OCI-LY1 (cell line): ENCODE measurements around the gene KIAA1755.

Experiments used
- H2AFZ ChIP-seq: fragments of 200-600 bp; sonication (generic), shearing (Covaris generic); 2 replicates; pipeline ENCODE4 v1.6.0; 2014; ENCODE audit warnings: antibody characterized with exemption, mild to moderate bottlenecking, low read length
- H3F3A ChIP-seq: fragments of 200-600 bp; sonication (generic), shearing (Covaris generic); 2 replicates; pipeline ENCODE4 v1.6.0; 2014; ENCODE audit warnings: mild to moderate bottlenecking, antibody characterized with exemption, low read length, moderate library complexity; ENCODE audit not compliant: insufficient read depth
- H3K27ac ChIP-seq: fragments of 200-600 bp; sonication (generic); 2 replicates; pipeline ENCODE4 v1.5.1; 2014; ENCODE audit warnings: low read length, mixed run types, mild to moderate bottlenecking, low read depth; ENCODE audit not compliant: poor library complexity, severe bottlenecking
- H3K27me3 ChIP-seq: fragments of 200-600 bp; sonication (generic); 2 replicates; pipeline ENCODE4 v1.6.0; 2014; ENCODE audit warnings: antibody characterized with exemption, mild to moderate bottlenecking, low read length, moderate library complexity; ENCODE audit not compliant: insufficient read depth
- H3K36me3 ChIP-seq: fragments of 200-600 bp; sonication (generic); 2 replicates; pipeline ENCODE4 v1.6.1; 2014; ENCODE audit warnings: mild to moderate bottlenecking, antibody characterized with exemption, low read length, moderate library complexity, mixed read lengths; ENCODE audit not compliant: insufficient read depth
- H3K4me1 ChIP-seq: fragments of 200-600 bp; sonication (generic); 2 replicates; pipeline ENCODE4 v1.5.1; 2014; ENCODE audit warnings: mild to moderate bottlenecking, low read length, moderate library complexity; ENCODE audit not compliant: insufficient read depth, severe bottlenecking
- H3K4me2 ChIP-seq: fragments of 200-600 bp; sonication (generic), shearing (Covaris generic); 2 replicates; pipeline ENCODE4 v1.6.1; 2014; ENCODE audit warnings: low read length
- H3K4me3 ChIP-seq: fragments of 200-600 bp; sonication (generic); 2 replicates; pipeline ENCODE4 v1.5.1; 2014; ENCODE audit warnings: low read length, low read depth, mild to moderate bottlenecking, mixed read lengths; ENCODE audit not compliant: poor library complexity, severe bottlenecking
- H3K79me2 ChIP-seq: fragments of 200-600 bp; shearing (Covaris generic); 2 replicates; pipeline ENCODE4 v1.6.1; 2016; ENCODE audit warnings: mixed run types, low read length, mixed read lengths; ENCODE audit not compliant: insufficient read depth
- H3K9ac ChIP-seq: fragments of 200-600 bp; sonication (generic), shearing (Covaris generic); 2 replicates; pipeline ENCODE4 v1.6.1; 2014; ENCODE audit warnings: mild to moderate bottlenecking, low read length, mixed read lengths
- H3K9me2 ChIP-seq: fragments of 200-600 bp; sonication (generic), shearing (Covaris generic); 2 replicates; pipeline ENCODE4 v1.6.1; 2014; ENCODE audit warnings: low read depth, mild to moderate bottlenecking, low read length, mixed read lengths
- H3K9me3 ChIP-seq: fragments of 200-600 bp; shearing (Covaris generic); 2 replicates; pipeline ENCODE4 v1.6.1; 2014; ENCODE audit warnings: low read length, mixed read lengths
- H4K20me1 ChIP-seq: fragments of 200-600 bp; sonication (generic), shearing (Covaris generic); 2 replicates; pipeline ENCODE4 v1.6.0; 2016; ENCODE audit warnings: mild to moderate bottlenecking, low read length; ENCODE audit not compliant: insufficient read depth
- CTCF ChIP-seq: fragments of 200-600 bp; sonication (generic), shearing (Covaris generic); IDR thresholded peaks from 2 replicates; pipeline ENCODE4 v1.5.1; 2017; ENCODE audit warnings: mild to moderate bottlenecking, antibody characterized with exemption, low read length, moderate library complexity, mixed read lengths
- EZH2 ChIP-seq: fragments of 200-600 bp; sonication (generic), shearing (Covaris generic); IDR thresholded peaks from 2 replicates; pipeline ENCODE4 v1.8.0; 2017; ENCODE audit warnings: borderline replicate concordance, mixed run types, mild to moderate bottlenecking, antibody characterized with exemption, low read length, moderate library complexity, mixed read lengths

The KIAA1755 gene

GRCh38 chr20:38167328-38167850 lies 93.1 kb downstream of the KIAA1755 start:
- H3K9me2 ChIP-seq: no peaks in the 10 kb centered on the region
- H2AFZ ChIP-seq: no peak overlapping the region
- H3K4me2 ChIP-seq: no peak overlapping the region
- no peaks in the 10 kb centered on the region for H4K20me1 ChIP-seq
- H3K27me3 ChIP-seq: peaks cover 18% of the 10 kb centered on the region
- no peak overlapping the region for H3K27ac ChIP-seq
- no peaks in the 10 kb centered on the region for H3F3A ChIP-seq
- H3K79me2 ChIP-seq: no peaks in the 10 kb centered on the region
- H3K36me3 ChIP-seq: no peaks in the 10 kb centered on the region
- TF ChIP-seq CTCF (no peak), EZH2 (no peak)
- no peaks in the 10 kb centered on the region for H3K9me3 ChIP-seq
- peaks cover 5% of the 10 kb centered on the region for H3K4me1 ChIP-seq
- H3K9ac ChIP-seq: no peak overlapping the region
- H3K4me3 ChIP-seq: no peak overlapping the region

GRCh38 chr20:38166703-38167233 lies 93.8 kb downstream of the KIAA1755 start:
- Histone ChIP-seq H3K4me1 (peaks cover 5% of the 10 kb centered on the region), H3K27ac (no peak overlapping the region)

GRCh38 chr20:38165966-38166702 lies 94.4 kb downstream of the KIAA1755 start:
- Histone ChIP-seq H3F3A (no peaks in the 10 kb centered on the region), H3K4me3 (no peak overlapping the region), H3K4me2 (no peak overlapping the region), H3K9ac (no peak overlapping the region), H3K36me3 (no peaks in the 10 kb centered on the region), H4K20me1 (no peaks in the 10 kb centered on the region), H3K4me1 (peaks cover 5% of the 10 kb centered on the region), H3K9me2 (no peaks in the 10 kb centered on the region), H3K79me2 (no peaks in the 10 kb centered on the region), H3K9me3 (no peaks in the 10 kb centered on the region), H3K27ac (no peak overlapping the region), H2AFZ (no peak overlapping the region), H3K27me3 (peaks cover 8% of the 10 kb centered on the region)
- no peak for TF ChIP-seq EZH2
- no peak for TF ChIP-seq CTCF

More at GRCh38 chr20:38166703-38167233, 93.8 kb downstream of the KIAA1755 start:
- no peaks in the 10 kb centered on the region for H3F3A ChIP-seq
- no peaks in the 10 kb centered on the region for H3K9me2 ChIP-seq
- no peak for TF ChIP-seq EZH2
- TF ChIP-seq CTCF: no peak
- H3K9me3 ChIP-seq: no peaks in the 10 kb centered on the region
- no peaks in the 10 kb centered on the region for H3K36me3 ChIP-seq
- peaks cover 12% of the 10 kb centered on the region for H3K27me3 ChIP-seq
- no peaks in the 10 kb centered on the region for H4K20me1 ChIP-seq
- H3K9ac ChIP-seq: no peak overlapping the region
- no peaks in the 10 kb centered on the region for H3K79me2 ChIP-seq
- no peak overlapping the region for H2AFZ ChIP-seq
- H3K4me3 ChIP-seq: no peak overlapping the region
- no peak overlapping the region for H3K4me2 ChIP-seq
